Smooth muscle cell (in vitro differentiated cells): ENCODE measurements around the gene TBXT. TPM values are rescaled to one million over a fixed set of nuclear protein-coding genes. Genes with fewer than 3 reads are reported as not detected.

Experiments
- DNase-seq: peaks from one replicate; lab custom pipeline; 2025; ENCODE audit not compliant: unreplicated experiment; lab: John Stamatoyannopoulos, UW
- H2AFZ ChIP-seq: fragments of 200-600 bp; sonication (generic); 2 replicates; pipeline ENCODE4 v1.6.0; 2016; ENCODE audit warnings: antibody characterized with exemption, low read depth, mild to moderate bottlenecking
- H3F3A ChIP-seq: fragments of 200-600 bp; sonication (generic); 2 replicates; pipeline ENCODE4 v1.6.0; 2017; ENCODE audit warnings: antibody characterized with exemption, low read depth
- H3K27ac ChIP-seq: fragments of 200-600 bp; sonication (generic); 2 replicates; pipeline ENCODE4 v1.5.1; 2016; ENCODE audit warnings: low read depth, mild to moderate bottlenecking
- H3K27me3 ChIP-seq: fragments of 200-600 bp; sonication (generic); 2 replicates; pipeline ENCODE4 v1.6.1; 2016; ENCODE audit warnings: low read depth, mild to moderate bottlenecking
- H3K36me3 ChIP-seq: fragments of 200-600 bp; sonication (generic); 2 replicates; pipeline ENCODE4 v1.5.1; 2016; ENCODE audit warnings: low read depth
- H3K4me1 ChIP-seq: fragments of 200-600 bp; sonication (generic); 2 replicates; pipeline ENCODE4 v1.5.1; 2016; ENCODE audit warnings: low read depth
- H3K4me2 ChIP-seq: fragments of 200-600 bp; sonication (generic); 2 replicates; pipeline ENCODE4 v1.6.0; 2016; ENCODE audit warnings: mild to moderate bottlenecking
- H3K4me3 ChIP-seq: fragments of 200-600 bp; sonication (generic); 2 replicates; pipeline ENCODE4 v1.5.1; 2016; ENCODE audit warnings: mild to moderate bottlenecking
- H3K79me2 ChIP-seq: fragments of 200-600 bp; sonication (generic); 2 replicates; pipeline ENCODE4 v1.6.0; 2016; ENCODE audit warnings: low read depth, mild to moderate bottlenecking
- H3K9ac ChIP-seq: fragments of 200-600 bp; sonication (generic); 2 replicates; pipeline ENCODE4 v1.6.0; 2016; ENCODE audit warnings: low read depth
- H3K9me3 ChIP-seq: fragments of 200-600 bp; sonication (generic); replicated peaks from 2 replicates; pipeline ENCODE4 v1.5.1; 2016; ENCODE audit warnings: low read depth
- H4K20me1 ChIP-seq: fragments of 200-600 bp; sonication (generic); 2 replicates; pipeline ENCODE4 v1.6.0; 2016; ENCODE audit warnings: low read depth
- WGBS: methylation state at CpG from one replicate; pipeline ENCODE4 v1.1.7; 2016; ENCODE audit warnings: low lambda C conversion rate; 5-methylcytosine and 5-hydroxymethylcytosine counted together
- polyA plus RNA-seq: library from polyadenylated mRNA; unstranded; fragments of >200 nt; fragmentation: Nextera tagmentation; extraction: Ambion mirVana; gene quantifications from 2 replicates; pipeline ENCODE4 v1.2.1, GENCODE V29; 2016
- total RNA-seq: library from RNA; depleted of rRNA; stranded (reverse); fragments of >200 nt; gene quantifications from 2 replicates; pipeline ENCODE4 v1.2.3, GENCODE V29; 2014
- TF ChIP-seq, protein P1 (sequence below): fragments of 200-600 bp; sonication (generic); IDR thresholded peaks from 2 replicates; pipeline ENCODE4 v1.5.1; 2017; ENCODE audit warnings: borderline replicate concordance, mild to moderate bottlenecking, antibody characterized with exemption; ENCODE audit not compliant: insufficient read depth, poor library complexity, severe bottlenecking

TBXT gene, protein sequence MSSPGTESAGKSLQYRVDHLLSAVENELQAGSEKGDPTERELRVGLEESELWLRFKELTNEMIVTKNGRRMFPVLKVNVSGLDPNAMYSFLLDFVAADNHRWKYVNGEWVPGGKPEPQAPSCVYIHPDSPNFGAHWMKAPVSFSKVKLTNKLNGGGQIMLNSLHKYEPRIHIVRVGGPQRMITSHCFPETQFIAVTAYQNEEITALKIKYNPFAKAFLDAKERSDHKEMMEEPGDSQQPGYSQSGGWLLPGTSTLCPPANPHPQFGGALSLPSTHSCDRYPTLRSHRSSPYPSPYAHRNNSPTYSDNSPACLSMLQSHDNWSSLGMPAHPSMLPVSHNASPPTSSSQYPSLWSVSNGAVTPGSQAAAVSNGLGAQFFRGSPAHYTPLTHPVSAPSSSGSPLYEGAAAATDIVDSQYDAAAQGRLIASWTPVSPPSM
- total RNA-seq = not detected in 2 replicates
- polyA plus RNA-seq = not detected in 2 replicates

DNA sequence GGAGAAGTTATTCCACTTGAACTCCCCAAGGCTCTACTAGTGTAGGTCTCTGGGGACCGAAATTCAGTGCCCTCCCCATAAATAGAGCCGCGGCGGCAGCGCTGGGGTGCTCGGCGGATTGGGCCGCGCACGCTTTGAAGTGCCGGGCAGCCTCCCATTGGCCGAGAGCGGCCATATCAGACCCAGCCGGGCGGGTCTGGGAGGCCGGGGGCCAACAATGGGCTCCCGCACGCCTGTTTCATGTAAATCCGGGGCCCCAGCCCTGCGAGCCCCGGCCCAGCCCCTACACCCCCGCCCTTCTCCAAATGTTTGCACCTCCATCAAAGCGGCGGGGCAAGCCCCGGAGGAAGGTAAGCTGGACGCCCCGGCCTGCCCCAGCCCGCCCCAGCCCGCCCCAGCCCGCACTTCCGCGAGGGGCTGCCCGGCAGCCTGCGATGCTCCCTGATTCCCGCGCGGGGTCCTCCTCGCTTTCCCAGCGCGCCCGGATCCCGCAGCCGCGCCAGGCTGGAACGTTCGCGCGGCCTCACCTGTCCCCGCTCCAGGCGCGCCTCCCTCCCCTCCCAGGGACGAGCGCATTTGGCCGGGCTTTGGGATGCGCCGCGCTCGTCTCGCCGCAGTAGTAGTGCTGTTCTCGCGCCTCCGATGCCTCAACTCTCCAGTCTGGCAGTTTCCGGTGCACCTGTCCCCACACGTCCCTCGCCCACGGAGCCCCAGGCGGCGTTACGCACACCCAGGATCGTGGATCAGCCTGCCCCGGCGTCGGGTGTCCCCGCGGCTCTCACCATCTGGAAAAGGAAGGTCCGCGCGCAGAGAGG is at the start of gene TBXT:
TBXT (minus strand) TSS at position 51 of the 815 bp plus-strand sequence. CDS start 260 bp downstream, outside the sequence.
- H3K4me3 ChIP-seq = peak within 1 kb of the TSS; percentile 41
- no peaks in the 10 kb centered on the region for H3K79me2 ChIP-seq
- H3K36me3 ChIP-seq = no peaks in the 10 kb centered on the region
- peaks cover 100% of the 10 kb centered on the region for H3K27me3 ChIP-seq
- H3K9ac ChIP-seq = no peak within 1 kb of the TSS
- no peaks in the 10 kb centered on the region for H3F3A ChIP-seq
- TF ChIP-seq, protein P1, sequence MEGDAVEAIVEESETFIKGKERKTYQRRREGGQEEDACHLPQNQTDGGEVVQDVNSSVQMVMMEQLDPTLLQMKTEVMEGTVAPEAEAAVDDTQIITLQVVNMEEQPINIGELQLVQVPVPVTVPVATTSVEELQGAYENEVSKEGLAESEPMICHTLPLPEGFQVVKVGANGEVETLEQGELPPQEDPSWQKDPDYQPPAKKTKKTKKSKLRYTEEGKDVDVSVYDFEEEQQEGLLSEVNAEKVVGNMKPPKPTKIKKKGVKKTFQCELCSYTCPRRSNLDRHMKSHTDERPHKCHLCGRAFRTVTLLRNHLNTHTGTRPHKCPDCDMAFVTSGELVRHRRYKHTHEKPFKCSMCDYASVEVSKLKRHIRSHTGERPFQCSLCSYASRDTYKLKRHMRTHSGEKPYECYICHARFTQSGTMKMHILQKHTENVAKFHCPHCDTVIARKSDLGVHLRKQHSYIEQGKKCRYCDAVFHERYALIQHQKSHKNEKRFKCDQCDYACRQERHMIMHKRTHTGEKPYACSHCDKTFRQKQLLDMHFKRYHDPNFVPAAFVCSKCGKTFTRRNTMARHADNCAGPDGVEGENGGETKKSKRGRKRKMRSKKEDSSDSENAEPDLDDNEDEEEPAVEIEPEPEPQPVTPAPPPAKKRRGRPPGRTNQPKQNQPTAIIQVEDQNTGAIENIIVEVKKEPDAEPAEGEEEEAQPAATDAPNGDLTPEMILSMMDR = no peak
- no peaks in the 10 kb centered on the region for H3K9me3 ChIP-seq
- peak within 1 kb of the TSS; percentile 85 for H3K4me2 ChIP-seq
- H4K20me1 ChIP-seq = no peaks in the 10 kb centered on the region
- H3K4me1 ChIP-seq = peaks cover 20% of the 10 kb centered on the region
- DNase-seq = no peak
- under 1% methylated on average over 65 of the region's 79 CpGs for WGBS
- no peak within 1 kb of the TSS for H3K27ac ChIP-seq
- H2AFZ ChIP-seq = no peak within 1 kb of the TSS

DNA sequence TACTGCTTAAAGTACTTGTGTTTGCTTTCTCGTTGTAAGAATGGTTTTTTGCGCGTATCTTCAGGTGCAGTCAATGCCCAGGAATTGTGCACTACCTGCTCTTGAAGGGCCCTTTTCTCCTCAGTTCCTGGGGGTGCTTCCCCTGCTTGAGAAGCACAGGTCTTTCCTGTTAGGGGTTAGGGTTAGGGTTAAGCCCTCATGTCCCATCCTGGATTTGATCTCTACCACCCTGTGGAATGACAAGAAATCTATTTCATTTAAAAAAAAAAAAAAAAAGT is 39.6 kb upstream of the TBXT start:
- H4K20me1 ChIP-seq = no peaks in the 10 kb centered on the region
- H3K4me3 ChIP-seq = no peak overlapping the region
- H3K27ac ChIP-seq = no peak overlapping the region
- H3K36me3 ChIP-seq = no peaks in the 10 kb centered on the region
- no peaks in the 10 kb centered on the region for H3K79me2 ChIP-seq
- TF ChIP-seq, protein P1 = no peak
- H3K27me3 ChIP-seq = no peaks in the 10 kb centered on the region
- no peak overlapping the region for H3K4me2 ChIP-seq
- WGBS = 86% methylated on average over 3 of the region's 3 CpGs
- H3K4me1 ChIP-seq = no peaks in the 10 kb centered on the region
- DNase-seq = no peak
- H2AFZ ChIP-seq = no peak overlapping the region
- no peaks in the 10 kb centered on the region for H3K9me3 ChIP-seq
- no peaks in the 10 kb centered on the region for H3F3A ChIP-seq
- no peak overlapping the region for H3K9ac ChIP-seq

DNA sequence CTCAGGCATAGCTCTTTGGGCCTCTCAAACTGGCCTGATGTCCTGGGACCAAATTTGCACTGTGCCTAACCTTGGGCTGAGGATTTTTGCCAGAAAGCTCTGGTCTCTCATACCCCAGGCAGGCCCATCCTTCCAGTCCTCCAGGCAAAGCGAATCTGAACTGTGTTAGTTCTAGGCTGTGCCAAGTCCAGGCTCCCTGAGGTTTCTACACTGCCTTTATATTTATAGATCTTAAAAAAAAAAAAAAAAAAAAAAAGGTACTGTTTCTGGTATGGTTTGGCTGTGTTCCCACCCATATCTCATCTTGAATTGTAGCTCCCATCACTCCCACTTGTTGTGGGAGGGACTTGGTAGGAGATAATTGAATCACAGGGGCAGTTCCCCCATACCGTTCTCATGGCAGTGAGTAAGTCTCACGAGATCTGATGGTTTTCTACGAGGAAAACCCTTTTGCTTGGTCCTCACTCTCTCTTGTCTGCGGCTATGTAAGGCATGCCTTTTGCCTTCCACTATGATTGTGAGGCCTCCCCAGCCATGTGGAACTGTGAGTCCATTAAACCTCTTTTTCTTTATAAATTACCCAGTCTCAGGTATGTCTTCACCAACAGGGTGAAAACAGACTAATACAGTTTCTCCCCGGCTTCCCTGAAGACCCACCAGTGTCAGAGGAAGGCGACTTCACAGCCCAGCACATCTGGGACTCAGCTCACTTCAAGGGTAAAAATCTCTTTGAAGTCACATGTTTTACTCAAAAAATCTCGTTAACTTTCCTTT is 39.0 kb upstream of the TBXT start:
- H3K4me2 ChIP-seq = no peak overlapping the region
- WGBS = 82% methylated on average over 8 of the region's 8 CpGs

More for the DNA sequence above, 39.0 kb upstream of the TBXT start:
- TF ChIP-seq, protein P1 = no peak
- no peaks in the 10 kb centered on the region for H3F3A ChIP-seq
- H2AFZ ChIP-seq = no peak overlapping the region
- H3K27me3 ChIP-seq = no peaks in the 10 kb centered on the region
- no peaks in the 10 kb centered on the region for H4K20me1 ChIP-seq
- no peak overlapping the region for H3K9ac ChIP-seq
- no peak overlapping the region for H3K27ac ChIP-seq
- no peaks in the 10 kb centered on the region for H3K9me3 ChIP-seq
- no peaks in the 10 kb centered on the region for H3K79me2 ChIP-seq
- DNase-seq = no peak
- H3K4me1 ChIP-seq = no peaks in the 10 kb centered on the region
- H3K4me3 ChIP-seq = no peak overlapping the region
- H3K36me3 ChIP-seq = no peaks in the 10 kb centered on the region
